ENCODE results near the gene B9D1.

The B9D1 gene

DNA sequence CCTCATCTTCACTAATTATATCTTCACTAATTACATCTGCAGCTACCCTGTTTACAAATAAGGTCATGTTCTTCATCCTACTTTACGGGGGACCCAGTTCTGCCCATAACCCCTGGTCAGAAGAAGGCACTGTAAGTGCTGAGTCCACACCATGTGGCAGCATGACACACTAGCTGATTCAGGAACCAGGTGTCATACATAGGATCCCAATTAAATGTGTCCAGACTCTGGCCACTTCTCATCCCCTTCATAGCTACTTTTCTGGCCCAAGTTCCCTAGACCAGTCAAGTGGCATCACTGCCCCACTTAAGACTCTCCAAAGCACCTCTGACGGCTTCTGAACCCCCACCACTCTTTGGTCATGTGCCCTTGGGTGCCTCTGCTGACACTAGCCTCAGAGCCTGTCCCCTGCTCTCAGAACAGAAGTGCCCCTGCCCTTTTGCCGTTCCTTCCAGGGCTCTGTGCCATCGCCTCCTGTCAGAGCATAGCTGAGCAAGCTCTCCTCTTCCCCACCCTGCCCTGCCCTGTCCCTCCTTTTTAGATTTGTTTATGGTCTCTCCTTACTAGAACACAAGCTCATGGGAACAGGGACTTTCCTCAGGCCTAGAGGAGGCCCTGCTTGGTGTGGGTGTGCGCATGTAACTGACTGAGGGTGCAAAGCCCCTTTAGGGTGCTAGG lies 61.1 kb downstream of the B9D1 start:
- no peak for DNase-seq

DNA sequence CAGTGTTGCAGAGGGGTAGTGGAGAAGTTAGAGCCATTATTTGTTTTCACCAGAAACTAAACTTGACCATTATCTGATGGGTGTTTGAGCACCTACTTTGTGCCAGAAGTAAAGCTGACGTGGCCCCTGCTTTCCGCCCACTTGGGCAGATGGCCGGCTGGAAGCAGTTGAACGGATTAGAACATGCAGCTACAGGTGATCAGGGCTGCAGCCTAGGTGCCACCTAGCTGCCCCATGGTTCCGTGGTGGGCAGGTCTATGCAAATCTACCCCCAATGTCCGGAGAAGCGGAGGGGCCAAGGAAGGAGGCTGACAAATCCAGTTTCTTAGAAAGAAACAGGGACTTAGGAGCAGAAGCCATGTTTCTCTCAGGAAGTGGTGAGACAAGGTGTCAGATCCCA lies 62.7 kb downstream of the B9D1 start:
- DNase-seq = no peak

DNA sequence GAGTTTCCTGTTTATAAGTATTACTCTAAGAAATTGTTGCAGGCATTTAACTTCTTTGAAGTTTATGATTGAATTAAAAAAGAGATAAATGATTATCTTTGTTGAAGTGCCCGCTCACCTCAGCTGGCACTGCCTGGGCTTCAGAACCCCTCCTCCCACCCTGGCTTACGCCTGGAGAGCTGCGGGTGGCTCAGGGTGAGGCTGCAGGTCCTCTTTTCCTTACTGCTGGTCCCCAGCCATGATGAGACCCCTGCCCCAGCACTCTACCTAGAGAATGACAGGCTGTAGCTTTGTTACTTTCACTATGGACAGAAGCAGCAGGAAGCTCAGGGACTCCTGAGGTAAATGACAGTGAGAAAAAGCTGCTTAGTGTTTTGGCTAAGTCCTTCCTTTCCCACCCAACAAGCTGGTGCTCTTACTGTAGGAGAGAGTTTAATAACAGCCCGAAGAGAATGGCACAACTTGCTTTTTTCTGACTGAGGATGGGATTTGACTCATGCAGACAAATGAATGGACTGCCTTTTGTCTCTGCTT lies 63.2 kb downstream of the B9D1 start:
- no peak for DNase-seq

DNA sequence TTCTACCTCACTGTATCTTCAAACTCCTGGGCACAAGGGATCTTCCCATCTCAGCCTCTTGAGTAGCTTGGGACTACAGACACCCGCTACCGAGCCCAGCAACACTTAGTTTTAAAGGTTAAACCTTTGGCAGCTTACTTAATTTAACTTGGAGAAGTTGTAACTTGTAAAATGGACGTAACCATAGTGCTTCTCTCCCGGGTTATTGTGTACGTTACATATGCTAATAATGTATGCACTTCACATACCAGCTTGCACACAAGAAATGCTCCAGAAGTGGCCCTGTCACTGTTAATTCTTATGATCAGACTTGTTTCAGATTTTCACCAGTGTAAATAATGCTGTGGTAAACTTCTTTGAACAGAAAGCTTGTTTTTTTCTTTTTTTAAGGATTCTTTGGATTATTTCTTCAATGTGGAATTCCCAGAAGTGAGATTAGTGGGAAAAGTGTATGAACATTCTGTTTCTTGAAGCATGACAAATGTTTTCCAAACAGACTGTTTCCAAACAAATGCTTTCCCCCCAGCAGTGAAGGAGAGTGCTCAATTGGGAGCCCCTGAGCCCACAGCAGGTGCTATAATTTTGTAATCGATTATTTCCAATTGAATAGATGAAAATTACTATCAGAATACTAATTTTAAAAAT lies 63.8 kb downstream of the B9D1 start:
- no peak for DNase-seq

DNA sequence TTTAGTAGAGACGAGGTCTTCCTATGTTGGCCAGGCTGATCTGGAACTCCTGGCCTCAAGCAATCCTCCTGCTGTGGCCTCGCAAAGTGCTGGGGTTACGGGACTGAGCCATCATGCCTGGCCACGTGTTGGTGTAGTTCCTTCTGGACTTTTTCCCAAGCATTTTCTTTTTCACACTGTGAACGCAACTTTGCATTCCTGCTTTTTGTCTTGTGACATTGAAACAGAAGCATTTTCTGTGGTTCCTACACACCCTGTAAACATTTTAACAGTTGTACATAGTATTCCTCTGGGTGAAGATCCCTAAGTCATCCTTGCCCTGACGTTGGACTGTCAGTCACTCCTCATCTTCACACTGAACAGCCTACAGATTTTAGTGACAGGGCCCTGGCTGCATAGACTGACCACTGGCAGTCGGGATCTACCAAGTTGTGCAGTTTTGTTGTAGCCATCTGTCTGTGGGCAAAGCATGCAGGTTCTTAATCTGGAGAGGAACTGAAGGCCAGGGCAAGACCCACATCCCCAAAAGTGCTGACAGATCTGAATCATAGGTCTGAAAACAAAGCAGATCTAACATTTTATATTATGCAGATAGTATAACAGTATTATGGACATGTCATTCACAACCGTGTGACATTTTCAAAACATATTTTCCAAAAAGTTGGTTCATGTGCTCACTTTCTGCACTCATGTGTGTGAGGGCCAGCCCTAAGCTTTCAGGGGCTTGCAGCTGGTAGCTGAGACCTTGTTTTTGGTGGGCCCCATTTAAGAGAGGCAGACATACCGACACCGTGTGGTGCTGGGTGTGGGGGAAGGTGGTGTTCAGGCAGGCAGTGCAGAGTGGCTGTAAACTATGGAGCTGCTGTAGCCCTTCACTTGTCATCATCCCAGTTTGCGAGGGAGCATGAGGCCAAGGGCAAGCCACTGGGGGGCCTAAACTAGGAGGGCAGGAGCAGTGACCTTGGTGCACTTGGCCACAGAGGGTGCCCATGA lies 65.4 kb downstream of the B9D1 start:
- no peak for DNase-seq

DNA sequence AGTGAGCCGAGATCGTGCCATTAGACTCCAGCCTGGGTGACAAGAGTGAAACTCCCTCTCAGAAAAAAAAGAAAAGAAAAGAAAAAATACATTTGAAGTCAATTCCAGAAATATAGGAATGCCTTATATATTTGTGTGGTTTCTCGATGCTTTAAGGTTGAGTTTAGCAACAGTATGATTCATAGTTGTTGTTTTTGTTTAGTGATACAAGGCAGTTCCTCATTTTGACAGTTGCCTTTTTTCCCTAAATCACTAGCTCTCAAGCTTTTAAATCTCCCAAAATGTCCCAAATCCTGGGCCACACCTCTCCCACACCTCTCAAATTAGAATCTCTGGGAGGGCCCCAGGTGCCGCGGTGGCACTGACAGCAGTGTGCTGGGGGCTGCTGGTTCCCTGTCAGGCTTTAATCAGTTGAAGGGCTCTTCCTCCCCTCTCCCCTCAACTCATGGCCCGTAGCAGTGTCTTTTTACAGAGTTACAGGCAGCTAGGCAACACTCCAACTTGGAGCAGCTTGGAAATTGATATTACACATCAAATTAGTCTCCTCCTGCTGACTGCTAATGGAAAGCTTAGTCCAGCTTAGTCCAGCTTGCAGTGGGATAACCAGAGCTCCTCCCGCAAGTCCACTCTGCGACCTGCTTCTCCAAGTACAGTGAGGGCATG lies 66.9 kb downstream of the B9D1 start:
- DNase-seq = peak; percentile 45

DNA sequence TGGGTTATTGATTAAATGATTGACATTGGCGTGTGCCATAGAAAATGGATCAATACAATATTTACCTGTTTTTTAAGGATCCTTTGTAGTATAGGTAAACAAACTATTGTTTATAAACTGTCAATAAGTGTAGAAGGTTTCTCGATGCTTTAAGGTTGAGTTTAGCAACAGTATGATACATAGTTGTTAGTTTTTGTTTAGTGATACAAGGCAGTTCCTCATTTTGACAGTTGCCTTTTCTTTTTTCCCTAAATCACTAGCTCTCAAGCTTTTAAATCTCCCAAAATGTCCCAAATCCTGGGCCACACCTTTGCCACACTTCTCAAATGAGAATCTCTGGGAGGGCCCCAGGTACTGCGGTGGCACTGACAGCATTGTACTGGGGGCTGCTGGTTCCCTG lies 68.1 kb downstream of the B9D1 start:
- no peak for DNase-seq
